Calu3 (cell line): ENCODE data around the gene BNIPL. TPM values are rescaled to one million over a fixed set of nuclear protein-coding genes. Genes with fewer than 3 reads are reported as not detected.
A peak's percentile ranks its signal among the peaks of the same experiment; 100 is the strongest.

ENCODE experiments used
- BruUV-seq: library from RNA; stranded (reverse); fragments of 400-500 nt; replicated peaks from 2 replicates; lab custom pipeline; 2021; lab: Mats Ljungman, UMichigan
- CTCF ChIA-PET: fragments of 300-600 bp; sonication (Branson Sonifier 250); formaldehyde crosslinking; loops from one replicate; lab custom pipeline; 2022; ENCODE audit warnings: antibody characterized with exemption; lab: Charles Lee
- DNase-seq: peaks from one replicate; pipeline ENCODE4 v3.0.0; 2022
- H3K27ac Mint-ChIP-seq: one replicate; pipeline ENCODE4 v1.8.0; 2022; ENCODE audit warnings: mixed read lengths; ENCODE audit not compliant: unreplicated experiment
- H3K27me3 Mint-ChIP-seq: one replicate; pipeline ENCODE4 v1.8.0; 2022; ENCODE audit warnings: mixed read lengths; ENCODE audit not compliant: unreplicated experiment
- H3K36me3 Mint-ChIP-seq: one replicate; pipeline ENCODE4 v1.8.0; 2022; ENCODE audit warnings: mild to moderate bottlenecking, moderate library complexity, mixed read lengths; ENCODE audit not compliant: insufficient read depth, unreplicated experiment
- H3K4me1 Mint-ChIP-seq: one replicate; pipeline ENCODE4 v1.8.0; 2022; ENCODE audit warnings: mild to moderate bottlenecking, low read depth, mixed read lengths; ENCODE audit not compliant: unreplicated experiment
- H3K4me3 Mint-ChIP-seq: one replicate; pipeline ENCODE4 v1.8.0; 2022; ENCODE audit warnings: mild to moderate bottlenecking, low read depth, moderate library complexity, mixed read lengths; ENCODE audit not compliant: unreplicated experiment
- H3K9me3 Mint-ChIP-seq: one replicate; pipeline ENCODE4 v1.8.0; 2022; ENCODE audit warnings: low read depth, mixed read lengths; ENCODE audit not compliant: unreplicated experiment
- intact Hi-C: fragments of 100-400 bp; cut with micrococcal nuclease; formaldehyde crosslinking; loops from one replicate; pipeline ENCODE4 v1.10.0; 2022; ENCODE audit not compliant: unreplicated experiment
- total RNA-seq: library from RNA; stranded (reverse); gene quantifications from 2 replicates; pipeline ENCODE4 v1.2.3, GENCODE V29; 2022
- TF ChIP-seq, protein P1 (sequence below): fragments of 200-600 bp; IDR thresholded peaks from one replicate; pipeline ENCODE4 v1.8.0; 2022; ENCODE audit warnings: antibody characterized with exemption; ENCODE audit not compliant: unreplicated experiment

BNIPL gene
- total RNA-seq, 1 experiment from 2014 or later, result 2.4 TPM

DNA sequence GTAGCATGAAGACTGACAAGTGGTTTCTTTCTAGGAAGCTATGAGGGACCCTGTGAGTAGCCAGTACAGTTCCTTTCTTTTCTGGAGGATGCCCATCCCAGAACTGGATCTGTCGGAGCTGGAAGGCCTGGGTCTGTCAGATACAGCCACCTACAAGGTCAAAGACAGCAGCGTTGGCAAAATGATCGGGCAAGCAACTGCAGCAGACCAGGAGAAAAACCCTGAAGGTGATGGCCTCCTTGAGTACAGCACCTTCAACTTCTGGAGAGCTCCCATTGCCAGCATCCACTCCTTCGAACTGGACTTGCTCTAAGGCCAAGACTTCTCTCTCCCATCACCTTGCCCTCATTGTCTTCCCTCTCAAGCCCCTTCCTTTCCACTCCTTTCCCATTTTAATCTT lies 30.8 kb downstream of the BNIPL start:
- H3K9me3 Mint-ChIP-seq, result no peaks in the 10 kb centered on the region
- peaks cover 7% of the 10 kb centered on the region for H3K4me1 Mint-ChIP-seq
- H3K27me3 Mint-ChIP-seq, result no peaks in the 10 kb centered on the region
- CTCF ChIA-PET, result interaction anchor here (0.6 to 0.7 kb wide), 3 partner anchors 17 to 78 kb away, joined by 3 to 4 read pairs (median 3); no protein-coding TSS in a partner anchor
- no peak overlapping the region for H3K27ac Mint-ChIP-seq
- intact Hi-C loops, result no loop called here
- H3K36me3 Mint-ChIP-seq, result peaks cover 26% of the 10 kb centered on the region
- DNase-seq, result no peak
- TF ChIP-seq, protein P1, sequence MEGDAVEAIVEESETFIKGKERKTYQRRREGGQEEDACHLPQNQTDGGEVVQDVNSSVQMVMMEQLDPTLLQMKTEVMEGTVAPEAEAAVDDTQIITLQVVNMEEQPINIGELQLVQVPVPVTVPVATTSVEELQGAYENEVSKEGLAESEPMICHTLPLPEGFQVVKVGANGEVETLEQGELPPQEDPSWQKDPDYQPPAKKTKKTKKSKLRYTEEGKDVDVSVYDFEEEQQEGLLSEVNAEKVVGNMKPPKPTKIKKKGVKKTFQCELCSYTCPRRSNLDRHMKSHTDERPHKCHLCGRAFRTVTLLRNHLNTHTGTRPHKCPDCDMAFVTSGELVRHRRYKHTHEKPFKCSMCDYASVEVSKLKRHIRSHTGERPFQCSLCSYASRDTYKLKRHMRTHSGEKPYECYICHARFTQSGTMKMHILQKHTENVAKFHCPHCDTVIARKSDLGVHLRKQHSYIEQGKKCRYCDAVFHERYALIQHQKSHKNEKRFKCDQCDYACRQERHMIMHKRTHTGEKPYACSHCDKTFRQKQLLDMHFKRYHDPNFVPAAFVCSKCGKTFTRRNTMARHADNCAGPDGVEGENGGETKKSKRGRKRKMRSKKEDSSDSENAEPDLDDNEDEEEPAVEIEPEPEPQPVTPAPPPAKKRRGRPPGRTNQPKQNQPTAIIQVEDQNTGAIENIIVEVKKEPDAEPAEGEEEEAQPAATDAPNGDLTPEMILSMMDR, result no peak
- H3K4me3 Mint-ChIP-seq, result no peak overlapping the region
- BruUV-seq, result no TSS peak

DNA sequence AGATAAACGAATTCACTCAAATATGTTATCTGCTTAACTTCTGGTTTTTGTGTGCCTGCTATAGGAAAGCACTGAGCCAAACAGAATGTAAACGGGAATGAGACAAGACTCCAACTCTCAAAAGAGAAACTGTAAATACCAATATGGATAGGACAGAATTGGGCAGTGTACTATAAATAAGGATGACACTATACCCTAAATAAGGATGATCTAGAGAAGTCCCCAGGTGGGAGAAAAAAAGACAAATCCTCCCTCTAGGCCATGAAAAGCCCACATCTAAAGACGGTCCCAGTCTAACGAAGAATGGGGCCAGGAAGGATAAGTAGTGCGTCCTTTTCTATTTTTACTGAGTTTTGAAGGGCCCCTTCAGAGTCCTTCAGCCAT lies 32.7 kb downstream of the BNIPL start:
- TF ChIP-seq, protein P1, result no peak
- H3K4me1 Mint-ChIP-seq, result peaks cover 7% of the 10 kb centered on the region
- DNase-seq, result no peak
- no TSS peak for BruUV-seq
- CTCF ChIA-PET, result no interaction called here
- no peak overlapping the region for H3K27ac Mint-ChIP-seq
- no peaks in the 10 kb centered on the region for H3K27me3 Mint-ChIP-seq
- H3K4me3 Mint-ChIP-seq, result peak overlapping the region; percentile 8
- H3K9me3 Mint-ChIP-seq, result no peaks in the 10 kb centered on the region
- peaks cover 24% of the 10 kb centered on the region for H3K36me3 Mint-ChIP-seq
- intact Hi-C loops, result no loop called here

DNA sequence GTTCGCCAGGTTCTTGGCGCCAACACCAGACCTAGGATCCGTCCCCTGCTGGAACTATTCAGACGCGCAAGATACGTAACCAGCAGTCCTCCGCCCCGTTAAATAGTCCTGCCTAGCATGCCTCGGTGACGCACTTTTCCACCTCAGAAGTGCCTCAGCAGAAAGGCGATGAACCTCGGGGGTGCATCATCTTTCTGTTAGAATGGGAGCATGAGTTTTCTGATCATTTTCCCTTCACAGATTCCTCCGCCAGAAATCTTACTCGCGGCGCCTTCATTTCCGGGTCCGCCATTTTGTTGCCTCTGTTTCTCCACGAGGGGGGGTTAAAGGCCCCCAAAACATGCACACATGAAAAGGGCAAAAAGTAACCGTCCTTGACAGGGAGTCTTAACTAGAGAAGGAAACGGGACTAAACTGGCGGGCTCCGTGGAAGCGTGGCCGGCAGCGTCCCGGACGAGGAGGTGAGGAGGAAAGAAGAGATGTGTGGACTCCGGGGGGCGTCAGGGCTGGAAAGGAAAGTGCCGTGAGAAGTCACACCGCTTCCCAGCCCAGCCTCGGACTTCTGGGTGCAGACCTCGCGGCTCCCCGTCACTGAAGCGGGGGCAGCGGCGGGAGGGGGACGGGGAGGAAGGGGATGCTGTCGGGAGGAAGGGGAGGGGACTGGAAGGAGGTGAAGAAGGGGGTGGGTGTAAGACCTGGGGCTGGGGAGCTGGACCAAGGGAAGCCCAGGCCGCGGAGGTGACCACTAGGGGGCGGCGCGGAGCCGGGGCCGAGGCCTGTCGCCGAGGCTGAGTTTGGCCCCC lies 34.3 kb downstream of the BNIPL start, which contains the start of gene GABPB2:
Gene GABPB2 (plus strand): TSS at position 288 of the 803 bp plus-strand sequence. CDS start 17,429 bp downstream, outside the sequence.
- H3K27me3 Mint-ChIP-seq, result no peaks in the 10 kb centered on the region
- peaks cover 24% of the 10 kb centered on the region for H3K36me3 Mint-ChIP-seq
- H3K9me3 Mint-ChIP-seq, result no peaks in the 10 kb centered on the region
- CTCF ChIA-PET, result interaction anchor here (0.6 to 1.9 kb wide), 14 partner anchors 9 to 88 kb away, joined by 3 to 14 read pairs (median 5); partner anchors contain the start of genes C1orf56, CDC42SE1, MINDY1 and MLLT11
- DNase-seq, result peak; percentile 96
- intact Hi-C loops, result no loop called here
- BruUV-seq, result TSS peak; percentile 80
- peak within 1 kb of the TSS; percentile 84 for H3K4me3 Mint-ChIP-seq
- TF ChIP-seq, protein P1, result peak; percentile 91
- peak within 1 kb of the TSS; percentile 99 for H3K27ac Mint-ChIP-seq
- peaks cover 7% of the 10 kb centered on the region for H3K4me1 Mint-ChIP-seq

DNA sequence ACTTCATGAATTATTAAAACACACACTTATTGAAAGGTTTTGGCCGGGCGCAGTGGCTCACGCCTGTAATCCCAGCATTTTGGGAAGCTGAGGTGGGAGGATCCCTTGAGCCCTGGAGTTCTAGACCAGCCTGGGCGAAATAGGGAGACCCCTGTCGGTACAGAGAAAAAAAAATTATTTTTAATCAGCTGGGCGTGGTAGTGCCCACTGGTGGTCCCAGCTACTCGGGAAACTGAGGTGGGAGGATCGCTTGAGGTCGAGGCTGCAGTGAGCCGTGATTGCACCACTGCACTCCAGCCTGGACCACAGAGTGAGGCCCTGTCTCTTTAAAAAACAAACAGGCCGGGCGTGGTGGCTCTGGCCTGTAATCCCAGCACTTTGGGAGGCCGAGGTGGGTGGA lies 35.8 kb downstream of the BNIPL start:
- Mint-ChIP-seq H3K9me3 (no peaks in the 10 kb centered on the region), H3K4me3 (peak overlapping the region; percentile 84), H3K27ac (no peak overlapping the region), H3K36me3 (peaks cover 24% of the 10 kb centered on the region), H3K27me3 (no peaks in the 10 kb centered on the region), H3K4me1 (peaks cover 7% of the 10 kb centered on the region)
- CTCF ChIA-PET, result interaction anchor here (1.5 to 1.9 kb wide), 2 partner anchors 28 to 48 kb away, joined by 5 to 7 read pairs; no protein-coding TSS in a partner anchor
- TF ChIP-seq, protein P1, result no peak
- no TSS peak for BruUV-seq
- intact Hi-C loops, result no loop called here
- no peak for DNase-seq
